Measurements from ENCODE around the gene TMEM213.
A peak's percentile ranks its signal among the peaks of the same experiment; 100 is the strongest.

The TMEM213 gene

GRCh38 chr7:138842111-138842510, 44.3 kb downstream of the TMEM213 start:
- DNase-seq (ENCODE audit: low read depth, low spot score), result peak; percentile 87

- DNase-seq (ENCODE audit: low read depth, low spot score), result no peak
Measured at GRCh38 chr7:138843632-138844580, 46.1 kb downstream of the TMEM213 start.

GRCh38 chr7:138845711-138846110, 47.9 kb downstream of the TMEM213 start:
- no peak for DNase-seq (ENCODE audit: low read depth, low spot score)

GRCh38 chr7:138848056-138848980, 50.5 kb downstream of the TMEM213 start:
- DNase-seq (ENCODE audit: low read depth, low spot score), result peak; percentile 39

- DNase-seq (ENCODE audit: low read depth, low spot score), result no peak
Measured at GRCh38 chr7:138849701-138850100, 51.9 kb downstream of the TMEM213 start.

GRCh38 chr7:138852469-138852868, 54.7 kb downstream of the TMEM213 start:
- no peak for DNase-seq (ENCODE audit: low read depth, low spot score)

GRCh38 chr7:138853448-138853847, 55.7 kb downstream of the TMEM213 start:
- no peak for DNase-seq (ENCODE audit: low read depth, low spot score)

- peak; percentile 40 for DNase-seq (ENCODE audit: low read depth, low spot score)
Measured at GRCh38 chr7:138854115-138854645, 56.4 kb downstream of the TMEM213 start.

- DNase-seq (ENCODE audit: low read depth, low spot score), result no peak
Measured at GRCh38 chr7:138857728-138858127, 59.9 kb downstream of the TMEM213 start.

GRCh38 chr7:138861051-138861450, 63.3 kb downstream of the TMEM213 start:
- no peak for DNase-seq (ENCODE audit: low read depth, low spot score)

- no peak for DNase-seq (ENCODE audit: low read depth, low spot score)
Measured at GRCh38 chr7:138863931-138864330, 66.1 kb downstream of the TMEM213 start.

GRCh38 chr7:138864667-138865066, 66.9 kb downstream of the TMEM213 start:
- peak; percentile 46 for DNase-seq (ENCODE audit: low read depth, low spot score)

- no peak for DNase-seq (ENCODE audit: low read depth, low spot score)
Measured at GRCh38 chr7:138865843-138866242, 68.0 kb downstream of the TMEM213 start.

GRCh38 chr7:138866353-138866752, 68.6 kb downstream of the TMEM213 start:
- no peak for DNase-seq (ENCODE audit: low read depth, low spot score)

GRCh38 chr7:138867744-138868143, 70.0 kb downstream of the TMEM213 start:
- DNase-seq (ENCODE audit: low read depth, low spot score), result no peak

GRCh38 chr7:138868711-138869110, 70.9 kb downstream of the TMEM213 start:
- no peak for DNase-seq (ENCODE audit: low read depth, low spot score)

GRCh38 chr7:138869353-138869752, 71.6 kb downstream of the TMEM213 start:
- DNase-seq (ENCODE audit: low read depth, low spot score), result no peak

GRCh38 chr7:138871065-138871813, 73.4 kb downstream of the TMEM213 start:
- DNase-seq (ENCODE audit: low read depth, low spot score), result no peak

- DNase-seq (ENCODE audit: low read depth, low spot score), result no peak
Measured at GRCh38 chr7:138871814-138872090, 74.0 kb downstream of the TMEM213 start.

- DNase-seq (ENCODE audit: low read depth, low spot score), result no peak
Measured at GRCh38 chr7:138872576-138872975, 74.8 kb downstream of the TMEM213 start.

- peak; percentile 34 for DNase-seq (ENCODE audit: low read depth, low spot score)
Measured at GRCh38 chr7:138873220-138873892, 75.6 kb downstream of the TMEM213 start.

Measured in astrocyte of the hippocampus (primary cell).